Stimulated activated CD4-positive, alpha-beta T cell treated with anti-CD3 and anti-CD28 coated beads, TNF-alpha, amount 100 ng/mL, for 1 hour (primary cell): ENCODE data around the gene CYP27A1.

Source experiments
- DNase-seq, 3 donors: peaks; one replicate each; pipeline ENCODE4 v3.0.0-alpha.2; 2020; ENCODE audit warnings: low read depth in 3 of 3, low spot score in 1 of 3

Gene CYP27A1

GRCh38 chr2:218810256-218810655 is 28.3 kb downstream of the CYP27A1 start:
- no peak for DNase-seq

DNA sequence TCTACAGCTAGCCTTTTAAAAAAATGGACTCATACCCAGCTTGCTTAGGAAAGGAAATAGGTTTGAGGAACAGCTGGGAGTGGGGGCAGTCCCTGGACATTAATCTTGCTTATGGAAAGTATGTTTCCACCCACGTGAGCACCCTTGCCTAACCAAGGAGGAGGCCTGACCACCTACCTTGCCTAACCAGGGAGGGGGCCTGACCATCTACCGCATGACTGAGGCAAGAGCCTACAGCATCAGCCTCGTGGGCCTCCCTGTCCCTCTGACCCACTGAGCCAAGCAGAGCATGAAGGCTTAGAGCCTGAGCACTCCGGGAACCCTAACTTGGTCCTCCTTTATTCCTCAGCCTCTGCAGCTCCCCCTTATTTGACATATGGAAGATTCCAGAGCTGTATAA is 29.4 kb downstream of the CYP27A1 start:
- no peak for DNase-seq

- no peak for DNase-seq
Observed at GRCh38 chr2:218812096-218812815, 30.3 kb downstream of the CYP27A1 start.

DNA sequence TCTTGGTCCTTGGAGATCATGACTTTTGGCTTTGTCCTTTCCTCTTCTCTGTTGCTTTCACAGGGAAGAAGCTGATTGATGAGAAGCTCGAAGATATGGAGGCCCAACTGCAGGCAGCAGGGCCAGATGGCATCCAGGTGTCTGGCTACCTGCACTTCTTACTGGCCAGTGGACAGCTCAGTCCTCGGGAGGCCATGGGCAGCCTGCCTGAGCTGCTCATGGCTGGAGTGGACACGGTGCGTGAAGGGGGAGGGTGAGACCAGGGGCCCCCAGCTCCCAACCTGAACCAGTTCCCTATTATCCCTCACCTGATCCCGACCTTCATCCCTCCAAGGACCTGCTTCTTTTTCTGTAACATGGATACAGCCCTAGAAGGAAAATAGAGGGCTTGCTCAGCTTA is 30.9 kb downstream of the CYP27A1 start:
- no peak for DNase-seq

DNA sequence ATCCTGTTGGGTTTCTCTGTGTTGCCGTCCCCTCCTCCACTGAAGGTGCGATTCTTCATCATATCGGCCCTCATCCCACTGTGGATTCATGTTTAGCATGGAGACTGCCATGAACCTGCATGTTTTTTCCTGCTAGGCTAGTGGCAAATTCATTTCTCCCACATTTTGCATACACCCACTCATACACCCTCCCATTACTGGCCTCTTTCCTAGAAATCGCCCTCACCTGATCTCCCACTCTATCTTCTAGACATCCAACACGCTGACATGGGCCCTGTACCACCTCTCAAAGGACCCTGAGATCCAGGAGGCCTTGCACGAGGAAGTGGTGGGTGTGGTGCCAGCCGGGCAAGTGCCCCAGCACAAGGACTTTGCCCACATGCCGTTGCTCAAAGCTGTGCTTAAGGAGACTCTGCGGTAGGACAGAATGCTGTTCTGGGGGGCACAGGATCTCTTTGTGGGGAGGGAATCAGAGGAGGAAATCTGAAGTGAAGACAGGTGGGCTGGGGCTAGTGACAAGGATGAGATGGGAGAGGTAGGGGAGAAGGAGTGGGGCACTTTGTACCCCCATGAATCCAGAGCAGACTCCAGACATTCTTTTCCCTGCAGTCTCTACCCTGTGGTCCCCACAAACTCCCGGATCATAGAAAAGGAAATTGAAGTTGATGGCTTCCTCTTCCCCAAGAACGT is 32.0 kb downstream of the CYP27A1 start:
- no peak for DNase-seq

DNA sequence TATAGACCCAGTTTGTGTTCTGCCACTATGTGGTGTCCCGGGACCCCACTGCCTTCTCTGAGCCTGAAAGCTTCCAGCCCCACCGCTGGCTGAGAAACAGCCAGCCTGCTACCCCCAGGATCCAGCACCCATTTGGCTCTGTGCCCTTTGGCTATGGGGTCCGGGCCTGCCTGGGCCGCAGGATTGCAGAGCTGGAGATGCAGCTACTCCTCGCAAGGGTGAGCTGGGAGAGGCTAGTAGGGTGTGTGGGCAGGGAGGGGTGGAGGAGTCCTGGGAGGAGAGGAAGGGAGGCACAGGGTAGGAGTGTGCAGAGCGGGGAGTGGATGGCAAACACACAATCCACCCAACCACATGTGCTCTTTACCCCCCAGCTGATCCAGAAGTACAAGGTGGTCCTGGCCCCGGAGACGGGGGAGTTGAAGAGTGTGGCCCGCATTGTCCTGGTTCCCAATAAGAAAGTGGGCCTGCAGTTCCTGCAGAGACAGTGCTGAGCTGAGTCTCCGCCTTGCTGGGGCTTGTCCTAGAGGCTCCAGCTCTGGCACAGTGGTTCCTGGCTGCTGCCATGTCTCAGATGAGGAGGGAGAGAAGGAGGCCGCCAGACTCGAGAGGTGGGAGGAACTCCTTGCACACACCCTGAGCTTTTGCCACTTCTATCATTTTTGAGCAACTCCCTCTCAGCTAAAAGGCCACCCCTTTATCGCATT is 32.7 kb downstream of the CYP27A1 start:
- DNase-seq: no peak

GRCh38 chr2:218815244-218815637 is 33.3 kb downstream of the CYP27A1 start:
- no peak for DNase-seq

- no peak for DNase-seq
Observed at GRCh38 chr2:218815649-218816048, 33.7 kb downstream of the CYP27A1 start.

DNA sequence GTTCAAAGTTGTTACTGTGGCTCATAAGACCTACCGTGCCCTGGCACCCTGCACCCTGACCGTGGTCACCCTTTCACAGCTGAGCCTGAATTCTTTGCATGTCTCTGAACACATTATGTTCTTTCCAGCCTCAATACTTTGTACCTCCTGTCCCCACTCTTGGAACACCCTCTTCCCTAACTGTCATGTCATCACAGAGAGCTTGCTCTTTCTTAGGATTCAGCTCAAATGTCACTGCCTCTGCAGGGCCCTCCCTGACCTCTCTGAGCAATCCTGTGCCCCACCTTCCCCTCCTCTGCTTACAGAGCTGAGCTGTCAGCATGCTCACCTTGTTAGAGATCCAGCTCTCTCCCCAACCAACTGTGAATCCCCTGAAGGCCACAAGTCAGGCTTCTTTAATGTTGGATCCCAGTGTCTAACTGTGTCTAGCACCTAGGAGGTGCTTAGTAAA is 34.6 kb downstream of the CYP27A1 start:
- no peak for DNase-seq

DNA sequence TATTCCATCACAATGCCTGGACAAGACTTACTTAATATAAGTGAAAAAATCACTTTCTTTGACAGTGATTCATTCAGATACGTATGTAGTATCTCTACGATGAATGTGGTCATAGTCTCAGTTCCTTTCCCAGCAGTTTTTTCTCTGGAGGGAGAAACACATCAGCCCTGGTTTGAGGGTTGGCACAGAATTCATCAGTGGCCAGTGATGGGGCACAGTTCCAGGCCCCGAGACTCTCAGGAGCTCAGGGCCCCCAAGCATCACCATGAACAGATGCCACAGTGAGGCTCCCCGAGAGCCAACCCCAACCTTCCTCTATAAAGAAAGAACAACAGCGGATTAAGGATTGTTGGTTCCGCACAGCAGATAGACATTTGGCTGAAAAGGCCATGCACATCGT is 37.1 kb downstream of the CYP27A1 start:
- no peak for DNase-seq

GRCh38 chr2:218820746-218821369 is 38.9 kb downstream of the CYP27A1 start:
- DNase-seq: no peak

- no peak for DNase-seq
Observed at GRCh38 chr2:218821605-218822211, 39.8 kb downstream of the CYP27A1 start.

DNA sequence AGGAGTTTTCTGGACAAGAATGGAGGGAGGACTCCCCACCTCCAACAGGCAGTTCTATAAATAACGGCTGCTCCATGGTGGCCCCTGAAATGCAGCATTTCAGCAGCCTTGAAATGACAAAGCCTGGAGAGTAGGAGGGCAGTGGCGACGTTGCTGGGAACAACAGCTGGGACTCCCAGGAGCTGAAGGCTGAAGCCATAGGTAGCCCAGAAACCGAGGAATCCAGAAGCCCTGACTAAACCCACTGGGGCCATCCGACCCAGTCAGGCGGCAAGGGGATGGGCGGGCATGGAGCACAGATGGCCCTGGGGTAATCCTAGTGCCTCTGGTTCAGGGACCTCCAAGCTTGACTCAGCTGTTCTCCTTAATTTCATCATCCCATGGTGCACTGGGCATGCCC is 40.7 kb downstream of the CYP27A1 start:
- no peak for DNase-seq

GRCh38 chr2:218823196-218823855 is 41.4 kb downstream of the CYP27A1 start:
- DNase-seq: no peak

- no peak for DNase-seq
Observed at GRCh38 chr2:218824004-218824403, 42.1 kb downstream of the CYP27A1 start.

DNA sequence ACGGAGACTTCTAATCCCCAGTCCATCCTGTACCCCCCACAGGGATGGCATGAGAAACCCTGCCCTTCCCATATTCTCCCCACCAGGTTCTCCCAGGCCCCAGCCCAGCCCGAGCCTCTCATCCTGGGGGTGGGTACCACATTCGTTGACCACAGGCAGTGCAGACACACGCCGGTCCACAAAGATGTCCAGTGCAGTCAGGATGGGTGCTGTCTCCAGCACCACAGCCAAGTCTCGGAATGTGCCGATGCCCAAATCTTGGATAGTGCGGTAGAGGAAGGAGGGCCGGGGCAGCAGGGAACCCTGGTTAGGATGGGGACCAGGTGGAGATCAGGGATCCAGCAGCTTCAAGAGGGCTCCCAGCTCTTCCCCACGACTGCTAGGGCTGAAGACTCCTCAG is 44.8 kb downstream of the CYP27A1 start:
- no peak for DNase-seq

- DNase-seq: no peak
Observed at GRCh38 chr2:218827701-218828476, 45.9 kb downstream of the CYP27A1 start.

DNA sequence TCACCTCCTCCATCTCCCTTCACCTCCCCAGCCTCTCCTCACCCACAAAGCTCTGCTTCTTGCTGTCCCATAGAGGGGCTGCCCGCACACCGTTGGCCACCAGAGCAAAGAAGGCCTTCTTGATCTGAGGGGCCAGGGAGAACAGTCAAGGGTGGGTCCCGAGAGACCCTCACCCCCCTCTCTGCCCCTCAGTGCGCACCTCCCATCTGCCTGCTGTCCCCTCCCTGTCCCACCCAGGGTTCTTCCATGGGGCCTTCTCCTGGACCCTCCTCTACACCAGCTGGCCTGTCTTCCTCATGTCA is 46.5 kb downstream of the CYP27A1 start:
- no peak for DNase-seq

DNA sequence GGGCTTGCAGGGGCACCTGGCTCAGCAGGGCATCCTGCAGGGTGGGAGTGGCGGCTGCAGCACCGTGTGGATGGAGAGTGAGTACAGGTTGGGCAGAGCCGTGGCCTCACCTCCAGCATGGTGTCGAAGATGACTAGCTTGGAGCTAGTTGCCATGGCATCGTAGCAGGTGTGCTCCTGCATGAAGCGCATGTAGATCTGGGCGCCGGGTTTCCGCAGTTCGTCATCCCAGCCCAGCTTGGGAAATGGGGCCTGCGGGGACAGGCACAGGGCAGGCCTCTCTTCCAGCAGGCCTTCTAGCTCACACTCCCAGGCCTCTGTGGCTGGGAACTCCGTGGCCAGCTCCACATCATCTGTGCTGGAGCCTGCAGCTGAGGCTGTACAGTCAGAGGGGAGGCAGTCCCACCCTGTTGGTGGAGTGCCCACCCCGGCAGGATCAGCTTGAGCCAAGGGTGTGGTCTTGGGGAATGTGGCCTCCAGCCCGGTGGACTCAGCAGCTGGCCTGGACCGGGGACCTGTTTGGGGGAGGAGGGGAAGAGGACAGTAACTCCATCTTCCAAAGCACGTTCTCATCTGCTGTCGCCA is 48.0 kb downstream of the CYP27A1 start:
- DNase-seq: no peak
